Thoracic aorta (tissue), 2 donors: ENCODE results near the gene B3GNT9. TPM values are rescaled to one million over a fixed set of nuclear protein-coding genes. Genes with fewer than 3 reads are reported as not detected.
A peak's percentile ranks its signal among the peaks of the same experiment; 100 is the strongest.

ENCODE experiments used
- ATAC-seq: fragments of 150-250 bp; one replicate; pipeline ENCODE4 v1.8.0; 2017; ENCODE audit warnings: low read depth; ENCODE audit not compliant: insufficient number of reproducible peaks, low FRiP score
- DNase-seq: peaks from one replicate; pipeline ENCODE4 v3.0.0-alpha.2; 2020; ENCODE audit warnings: low spot score
- H3K27ac ChIP-seq, 2 donors: fragments of 200-600 bp; sonication (generic); 1 replicate in 1 of 2; 2 replicates in 1 of 2; pipeline ENCODE4 v1.5.1; 2016; ENCODE audit warnings: mild to moderate bottlenecking in 2 of 2, moderate library complexity in 2 of 2
- H3K27me3 ChIP-seq: fragments of 200-600 bp; sonication (generic); replicated peaks from 2 replicates; pipeline ENCODE4 v1.6.0; 2016; ENCODE audit warnings: mild to moderate bottlenecking; ENCODE audit not compliant: insufficient read depth
- H3K36me3 ChIP-seq: fragments of 200-600 bp; sonication (generic); one replicate; pipeline ENCODE4 v1.5.1; 2016
- H3K4me1 ChIP-seq, 2 donors: fragments of 200-600 bp; sonication (generic); 1 replicate in 1 of 2; 2 replicates in 1 of 2; pipeline versions ENCODE4 v1.5.1 to v1.6.0; 2016; ENCODE audit warnings: low read depth in 2 of 2, mild to moderate bottlenecking in 1 of 2; ENCODE audit not compliant: control insufficient read depth in 1 of 2
- H3K4me3 ChIP-seq: fragments of 200-600 bp; sonication (generic); 2 replicates; pipeline ENCODE4 v1.5.1; 2016; ENCODE audit warnings: mild to moderate bottlenecking
- H3K9me3 ChIP-seq: fragments of 200-600 bp; sonication (generic); 2 replicates; pipeline ENCODE4 v1.5.1; 2016
- CTCF ChIP-seq: fragments of 200-600 bp; sonication (generic); IDR thresholded peaks from one replicate; pipeline ENCODE4 v1.5.1; 2019; ENCODE audit warnings: antibody characterized with exemption
- total RNA-seq, 2 donors: library from RNA; depleted of rRNA; stranded (reverse); fragments of >200 nt; gene quantifications; one replicate each; pipeline versions ENCODE4 v1.1.0 to v1.2.3, GENCODE V29; 2016

B3GNT9 gene
- total RNA-seq, result 10 to 100 TPM; 33.5 to 59.6 TPM

- Histone ChIP-seq H3K27me3 (no peaks in the 10 kb centered on the region), H3K27ac (peak within 1 kb of the TSS; percentile 94 to 95), H3K4me1 (peaks cover 7 to 21% of the 10 kb centered on the region in 2 donors), H3K4me3 (peak within 1 kb of the TSS; percentile 96), H3K9me3 (no peaks in the 10 kb centered on the region), H3K36me3 (peaks cover 5% of the 10 kb centered on the region)
- ATAC-seq (peak; percentile 63), DNase-seq (no peak)
- TF ChIP-seq CTCF, result no peak
These were observed at the start of gene B3GNT9 for GRCh38 chr16:67150833-67151396. B3GNT9 (minus strand) TSS chr16:67150998; CDS start chr16:67150485, 513 bp downstream.

GRCh38 chr16:67200491-67200890 lies 49.7 kb upstream of the B3GNT9 start:
- peaks cover 39% of the 10 kb centered on the region for H3K36me3 ChIP-seq
- H3K4me3 ChIP-seq, result no peak overlapping the region
- ATAC-seq (no peak), DNase-seq (no peak)
- no peak overlapping the region for H3K27ac ChIP-seq
- H3K9me3 ChIP-seq, result no peaks in the 10 kb centered on the region
- H3K27me3 ChIP-seq, result no peaks in the 10 kb centered on the region
- peaks cover 0 to 10% of the 10 kb centered on the region in 2 donors for H3K4me1 ChIP-seq
- TF ChIP-seq CTCF, result no peak

- no peak for TF ChIP-seq CTCF
- Histone ChIP-seq H3K36me3 (peaks cover 46% of the 10 kb centered on the region), H3K27ac (no peak overlapping the region), H3K4me3 (no peak overlapping the region), H3K4me1 (peaks cover 0 to 10% of the 10 kb centered on the region in 2 donors), H3K27me3 (no peaks in the 10 kb centered on the region), H3K9me3 (no peaks in the 10 kb centered on the region)
- no peak for DNase-seq
- ATAC-seq, result no peak
These were observed 49.0 kb upstream of the B3GNT9 start for GRCh38 chr16:67199808-67200198.

GRCh38 chr16:67199011-67199807 lies 48.4 kb upstream of the B3GNT9 start, which contains the start of gene ELMO3:
ELMO3 (plus strand) TSS chr16:67199131; CDS start chr16:67199327, 196 bp downstream.
- H3K27ac ChIP-seq, result no peak within 1 kb of the TSS
- H3K9me3 ChIP-seq, result no peaks in the 10 kb centered on the region
- no peak for DNase-seq
- peaks cover 50% of the 10 kb centered on the region for H3K36me3 ChIP-seq
- TF ChIP-seq CTCF, result no peak
- H3K4me1 ChIP-seq, result peaks cover 0 to 12% of the 10 kb centered on the region in 2 donors
- ATAC-seq, result no peak
- H3K4me3 ChIP-seq, result no peak within 1 kb of the TSS
- no peaks in the 10 kb centered on the region for H3K27me3 ChIP-seq

GRCh38 chr16:67198238-67198734 lies 47.5 kb upstream of the B3GNT9 start:
- peaks cover 6 to 22% of the 10 kb centered on the region in 2 donors for H3K4me1 ChIP-seq
- no peak overlapping the region for H3K4me3 ChIP-seq
- no peaks in the 10 kb centered on the region for H3K9me3 ChIP-seq
- DNase-seq (no peak), ATAC-seq (no peak)
- H3K36me3 ChIP-seq, result peaks cover 47% of the 10 kb centered on the region
- TF ChIP-seq CTCF, result peak; percentile 43
- H3K27me3 ChIP-seq, result no peaks in the 10 kb centered on the region
- H3K27ac ChIP-seq, result no peak overlapping the region
